ENCODE data around the gene DDX5. TPM values are rescaled to one million over a fixed set of nuclear protein-coding genes. Genes with fewer than 3 reads are reported as not detected.

The DDX5 gene
- total and polyA plus RNA-seq, 2 of the 4 experiments (the other 2 are of a cell fraction), result 253 to 781 TPM

DNA sequence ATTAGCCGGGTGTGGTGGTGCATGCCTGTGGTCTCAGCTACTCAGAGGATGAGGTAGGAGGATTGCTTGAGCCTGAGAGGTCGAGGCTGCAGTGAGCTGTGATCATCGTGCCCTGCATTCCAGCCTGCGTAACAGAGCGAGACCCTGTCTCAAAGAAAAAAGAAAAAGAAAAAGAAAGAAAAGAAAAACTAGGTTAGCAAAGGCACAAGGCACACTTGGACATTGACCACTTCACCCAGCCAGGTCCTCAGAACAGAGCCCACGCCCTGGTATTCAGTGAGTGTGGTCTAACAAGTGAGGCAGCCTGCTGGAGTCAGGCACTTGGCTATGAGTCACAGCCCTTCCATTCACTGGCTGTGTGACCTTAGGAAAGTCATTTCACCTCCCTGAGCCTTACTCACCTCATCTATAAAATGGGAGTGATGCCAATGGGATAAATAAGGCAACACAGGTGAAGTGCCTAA lies 46.8 kb downstream of the DDX5 start:
- Histone ChIP-seq H2AFZ (replicated peaks; ENCODE audit: low read length, poor library complexity) (peak overlapping the region; percentile 40), H3K4ac (ENCODE audit: low read depth, low read length) (0 out of 2 replicates have a peak overlapping the region, but pooled peaks have one; percentile 7), H2BK15ac (ENCODE audit: low read depth, low read length) (no peak overlapping the region), H3K27ac (ENCODE audit: insufficient read depth, low read length) (no peak overlapping the region), H3K18ac (ENCODE audit: low read depth, low read length) (no peak overlapping the region), H3K23ac (ENCODE audit: low read depth, low read length) (no peak overlapping the region), H4K91ac (ENCODE audit: insufficient read depth, low read depth, low read length) (no peak overlapping the region), H2BK120ac (ENCODE audit: low read depth, low read length) (no peak overlapping the region), H3K56ac (ENCODE audit: extremely low read depth, insufficient read depth, low read length) (no peak overlapping the region), H4K20me1 (ENCODE audit: insufficient read depth, low read length) (no peaks in the 10 kb centered on the region), H3K27me3 (ENCODE audit: control insufficient read depth, insufficient read depth, low read length) (no peaks in the 10 kb centered on the region; the same call in 1 of the 2 replicates), H2BK20ac (ENCODE audit: low read depth, low read length) (no peak overlapping the region), H3K36me3 (ENCODE audit: control insufficient read depth, insufficient read depth, low read length) (no peaks in the 10 kb centered on the region), H2AK5ac (ENCODE audit: low read depth, low read length) (no peak overlapping the region), H3K9me3 (ENCODE audit: control insufficient read depth, insufficient read depth, low read length) (no peaks in the 10 kb centered on the region), H3K9me1 (ENCODE audit: insufficient read depth, low read length) (peaks cover 11% of the 10 kb centered on the region; the same call in 1 of the 2 replicates), H3K14ac (replicated peaks; ENCODE audit: low read depth, low read length) (0 out of 2 replicates have a peak overlapping the region, but pooled peaks have one; percentile 16), H3K79me1 (ENCODE audit: low read depth in 1 of 2, low read length in 2 of 2) (no peaks in the 10 kb centered on the region), H4K8ac (ENCODE audit: low read depth in 2 of 2, low read length in 2 of 2) (no peak overlapping the region), H3K9ac (ENCODE audit: low read depth, low read length) (no peak overlapping the region), H3K4me2 (ENCODE audit: low read depth, low read length) (no peak overlapping the region), H4K5ac (ENCODE audit: low read depth, low read length) (no peak overlapping the region), H2BK5ac (ENCODE audit: low read depth, low read length, poor library complexity, severe bottlenecking) (no peak overlapping the region), H3K4me3 (ENCODE audit: insufficient read depth, low read depth, low read length) (no peak overlapping the region), H3K4me1 (ENCODE audit: control insufficient read depth, insufficient read depth, low read length) (peaks cover 8% of the 10 kb centered on the region), H2AK9ac (replicated peaks; ENCODE audit: low read depth, low read length, poor library complexity) (peak overlapping the region; percentile 80)
- ChIA-PET CTCF (interaction anchor here (0.5 kb wide), 1 partner anchor 144 kb away, joined by 4 read pairs; no protein-coding TSS in a partner anchor), POLR2A (ENCODE audit: unreplicated experiment) (no interaction called here)
- intact Hi-C loops (cut with micrococcal nuclease) (no loop called here), dilution Hi-C loops (cut with HindIII; ENCODE audit: low sequenced_read_pairs, unreplicated experiment) (no loop called here), in situ Hi-C loops (cut with MboI; ENCODE audit: low sequenced_read_pairs) (no loop called here)
- WGBS, 2 experiments (ENCODE audit: extremely low coverage in 2 of 2, insufficient read length in 1 of 2), result 40% methylated on average over 1 of the region's 6 CpGs; no CpG with 5 or more reads in 1 of the 2 experiments
- DNase-seq (peak; percentile 75), ATAC-seq (ENCODE audit: low read depth) (peak; percentile 60)
- TF ChIP-seq RCOR1 (IDR thresholded peaks at IDR 0.05; ENCODE audit: insufficient replicate concordance, low read length) (peak; percentile 54), SMC3 (IDR thresholded peaks at IDR 0.05; ENCODE audit: low read depth, low read length) (no peak), RFX5 (IDR thresholded peaks at IDR 0.05; ENCODE audit: low read depth, low read length) (no peak), BHLHE40 (IDR thresholded peaks at IDR 0.05; ENCODE audit: low read depth, low read length) (no peak; the same call in 1 of the 2 replicates), NFE2L2 (IDR thresholded peaks at IDR 0.05; ENCODE audit: low read depth, low read length) (no peak), FOS (IDR thresholded peaks at IDR 0.05; ENCODE audit: low read depth, low read length) (peak; percentile 40; the same call in 1 of the 2 replicates)
- BruUV-seq (replicated peaks), result no TSS peak

All from IMR-90 (cell line).